Ovary (tissue), 9 donors: Measurements from ENCODE around the gene CXCL12. TPM values are rescaled to one million over a fixed set of nuclear protein-coding genes. Genes with fewer than 3 reads are reported as not detected.

ENCODE experiments used
- DNase-seq, 5 donors: peaks; one replicate each; pipeline ENCODE4 v3.0.0-alpha.2; 2019 to 2020
- H3K27ac ChIP-seq, 2 donors: fragments of 200-600 bp; one replicate each; pipeline versions ENCODE4 v1.5.1 to v1.8.0; 2019 to 2022
- H3K27me3 ChIP-seq: fragments of 200-600 bp; one replicate; pipeline ENCODE4 v1.8.0; 2022
- H3K36me3 ChIP-seq: fragments of 200-600 bp; sonication (generic); one replicate; pipeline ENCODE4 v1.5.1; 2019
- H3K4me1 ChIP-seq: one replicate; pipeline ENCODE4 v1.8.1; 2013; ENCODE audit warnings: mild to moderate bottlenecking, moderate library complexity; ENCODE audit not compliant: insufficient read depth
- H3K4me3 ChIP-seq: fragments of 200-600 bp; sonication (generic); one replicate; pipeline ENCODE4 v1.5.1; 2017
- H3K9me3 ChIP-seq, 2 donors: fragments of 200-600 bp in 1 of 2; sonication (generic) in 1 of 2; one replicate each; pipeline versions ENCODE4 v1.5.1 to v1.8.1; 2013 to 2019; ENCODE audit warnings: mild to moderate bottlenecking in 1 of 2, moderate library complexity in 1 of 2
- CTCF ChIP-seq, 3 donors: fragments of 450-650 bp in 2 of 3; fragments of 200-600 bp in 1 of 3; IDR thresholded peaks; one replicate each; pipeline versions ENCODE4 v1.5.1 to v1.8.0; 2016 to 2022; ENCODE audit warnings: antibody characterized with exemption in 3 of 3, mild to moderate bottlenecking in 1 of 3
- EP300 ChIP-seq: sonication (generic); formaldehyde crosslinking; IDR thresholded peaks from one replicate; pipeline ENCODE4 v1.6.1; 2017; ENCODE audit warnings: antibody characterized with exemption
- POLR2A ChIP-seq: fragments of 450-650 bp; IDR thresholded peaks from one replicate; pipeline ENCODE4 v1.6.1; 2017; ENCODE audit warnings: antibody characterized with exemption, mild to moderate bottlenecking, moderate library complexity
- WGBS, 3 donors: extraction: QIAGEN DNeasy Blood & Tissue Kit in 1 of 3; methylation state at CpG; one replicate each; pipeline versions ENCODE4 v1.1.5 to v1.1.7; 2013 to 2017; 5-methylcytosine and 5-hydroxymethylcytosine counted together
- intact Hi-C, 4 donors: fragments of 100-400 bp; cut with DNase I; formaldehyde crosslinking; loops; one replicate each; pipeline versions ENCODE4 v1.11.0 to v1.15.1; 2022 to 2023
- polyA plus RNA-seq, 2 donors: library from polyadenylated mRNA; stranded (reverse); fragments of 200-250 nt in 1 of 2; fragments of 350-450 nt in 1 of 2; fragmentation: Illumina TruSeq in 1 of 2; extraction: RNeasy Lipid Tissue Mini Kit (QIAGEN cat#74804) in 1 of 2; gene quantifications; one replicate each; pipeline ENCODE4 v1.2.3, GENCODE V29; 2013 to 2014
- total RNA-seq, 7 donors: library from RNA; depleted of rRNA in 2 of 7; stranded (reverse); fragments of >200 nt in 2 of 7; fragmentation: NEBNext Ultra II Directional in 3 of 7; extraction: Animal tissue kit (Norgen Biotek cat#: 25700) in 3 of 7; gene quantifications; one replicate each; pipeline versions ENCODE4 v1.1.0 to v1.2.4, GENCODE V29; 2016 to 2023
- donor health status: DM: no; HTN: no; CAD: no; lungs with moderate emphysema.
- donor health status: DM: no; HTN: no; CAD: no.
- donor health status: Bipolar disorder and iron deficiency.
- donor health status: DM: yes; HTN: yes; CAD: no.
- donor health status: DM: no; HTN: no; CAD: no.
- donor health status: DM: yes; HTN: yes; CAD: no.

The CXCL12 gene
- total and polyA plus RNA-seq, 9 donors = 14.2 to 341 (median 106) TPM

DNA sequence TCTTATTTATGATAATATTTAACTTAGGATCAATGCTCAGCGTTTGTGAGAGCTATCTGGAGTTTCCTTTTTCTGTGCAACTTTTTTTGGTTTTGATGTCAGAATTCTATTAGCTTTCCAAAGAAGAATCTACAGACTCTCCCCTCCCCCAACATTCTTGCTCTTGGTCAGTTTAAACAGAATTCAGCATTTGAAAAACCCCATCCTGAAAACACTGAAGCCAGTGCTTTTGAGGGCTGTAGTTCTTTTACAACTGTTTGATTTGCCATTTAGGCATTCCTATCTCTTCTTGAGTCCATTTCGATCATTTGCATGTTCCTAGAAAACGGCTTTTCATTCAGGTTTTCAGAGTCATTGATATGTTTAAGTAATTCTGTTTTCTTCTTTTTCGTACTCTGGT lies 15.6 kb upstream of the CXCL12 start:
- H3K27ac ChIP-seq = no peak overlapping the region
- TF ChIP-seq CTCF (IDR thresholded peaks at IDR 0.05) = no peak
- no peak for TF ChIP-seq POLR2A
- TF ChIP-seq EP300 = no peak
- 53 to 72% (median 61%) methylated on average over 4 of the region's 4 CpGs for whole genome bisulfite sequencing, 3 donors
- no peak overlapping the region for H3K4me3 ChIP-seq
- H3K27me3 ChIP-seq = no peaks in the 10 kb centered on the region
- no peaks in the 10 kb centered on the region for H3K4me1 ChIP-seq
- H3K9me3 ChIP-seq = no peaks in the 10 kb centered on the region
- no peaks in the 10 kb centered on the region for H3K36me3 ChIP-seq
- no peak for DNase-seq
- intact Hi-C loops = no loop called here

- TF ChIP-seq CTCF (IDR thresholded peaks at IDR 0.05) (no peak), POLR2A (no peak), EP300 (no peak)
- no peaks in the 10 kb centered on the region for H3K9me3 ChIP-seq
- H3K36me3 ChIP-seq = no peaks in the 10 kb centered on the region
- 80 to 84% (median 82%) methylated on average over 6 of the region's 6 CpGs for WGBS, 3 donors
- no peak overlapping the region for H3K27ac ChIP-seq
- no peak overlapping the region for H3K4me3 ChIP-seq
- H3K27me3 ChIP-seq = no peaks in the 10 kb centered on the region
- intact Hi-C loops = loop anchor here in 2 of 4 donors (10.0 kb wide), 1 partner anchor 455 kb away; no protein-coding TSS in a partner anchor
- no peaks in the 10 kb centered on the region for H3K4me1 ChIP-seq
- no peak for DNase-seq
These were observed 15.0 kb upstream of the CXCL12 start for GRCh38 chr10:44399659-44400451.

DNA sequence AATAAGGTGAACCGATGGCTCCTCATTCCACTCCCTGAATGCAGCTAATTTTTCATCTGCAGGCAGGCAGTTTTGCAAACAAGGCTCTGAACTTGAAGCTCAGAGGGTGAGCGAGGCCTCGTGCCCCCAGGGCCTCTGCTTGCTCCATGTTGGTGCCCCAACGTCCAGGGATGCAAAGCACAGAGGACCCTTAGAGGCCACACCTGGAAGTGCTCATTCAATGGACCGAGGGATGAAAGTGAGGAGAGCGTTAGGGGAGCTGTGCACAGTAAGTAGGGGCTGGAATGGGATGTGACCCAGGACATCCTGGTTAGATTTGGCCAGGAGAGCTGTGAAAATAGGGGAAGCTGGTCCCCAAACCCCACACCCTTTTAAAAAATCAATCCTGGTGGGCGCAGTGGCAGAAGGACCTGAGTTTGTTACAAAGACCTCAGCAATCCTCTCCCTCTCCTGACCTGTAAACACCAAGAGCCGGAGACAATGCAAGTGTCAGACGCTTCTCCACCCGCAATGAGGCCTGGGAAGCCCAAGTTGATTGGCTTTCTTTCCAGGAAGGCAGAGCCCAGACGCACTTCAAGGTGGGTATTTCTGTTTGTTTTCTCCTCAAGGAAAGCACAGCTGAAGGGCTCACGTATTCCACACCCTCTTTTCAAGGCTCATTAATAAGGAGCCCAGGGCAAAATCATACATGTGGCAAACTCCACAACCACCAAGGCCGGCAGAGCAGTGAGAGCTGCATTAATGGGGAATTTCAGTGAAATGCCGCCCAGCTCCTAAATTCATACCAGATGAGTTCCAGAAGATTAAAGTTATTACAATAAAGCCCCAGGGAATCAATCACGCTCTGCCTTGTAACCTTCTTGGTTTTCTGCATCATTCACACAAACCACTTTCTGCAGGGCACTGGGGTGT lies 14.1 kb upstream of the CXCL12 start:
- TF ChIP-seq POLR2A (no peak), CTCF (IDR thresholded peaks at IDR 0.05) (no peak), EP300 (no peak)
- intact Hi-C loops = loop anchor here in 2 of 4 donors (10.0 kb wide), 1 partner anchor 456 kb away; no protein-coding TSS in a partner anchor
- H3K9me3 ChIP-seq = no peaks in the 10 kb centered on the region
- no peak overlapping the region for H3K27ac ChIP-seq
- DNase-seq = no peak
- no peaks in the 10 kb centered on the region for H3K4me1 ChIP-seq
- no peaks in the 10 kb centered on the region for H3K36me3 ChIP-seq
- no peak overlapping the region for H3K4me3 ChIP-seq
- 80 to 88% (median 87%) methylated on average over 15 of the region's 15 CpGs for WGBS, 3 donors
- no peaks in the 10 kb centered on the region for H3K27me3 ChIP-seq

DNA sequence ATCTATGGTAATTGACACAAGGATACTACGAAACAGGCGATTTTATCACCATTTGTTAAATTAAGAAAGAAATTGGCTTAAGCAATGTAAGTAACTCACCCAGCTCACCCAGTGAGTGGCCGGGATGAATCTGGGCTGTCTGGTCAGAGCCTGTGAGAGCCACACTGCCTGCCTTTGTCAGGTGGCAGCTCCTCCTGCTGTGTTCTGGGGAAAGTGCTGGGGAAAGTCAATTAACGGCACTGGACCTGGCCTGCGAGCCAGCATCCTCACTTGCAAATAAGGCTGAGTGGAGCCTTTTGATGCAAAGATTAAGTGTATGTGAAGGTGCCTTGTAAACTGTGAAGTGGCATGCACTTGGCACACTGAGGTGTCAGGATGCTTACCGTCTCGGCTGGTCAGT lies 13.4 kb upstream of the CXCL12 start:
- no peak overlapping the region for H3K27ac ChIP-seq
- DNase-seq = no peak
- intact Hi-C loops = loop anchor here in 2 of 4 donors (10.0 kb wide), 1 partner anchor 457 kb away; no protein-coding TSS in a partner anchor
- WGBS, 3 donors = 77 to 81% (median 77%) methylated on average over 7 of the region's 7 CpGs
- no peaks in the 10 kb centered on the region for H3K9me3 ChIP-seq
- no peak overlapping the region for H3K4me3 ChIP-seq
- H3K4me1 ChIP-seq = no peaks in the 10 kb centered on the region
- TF ChIP-seq EP300 = no peak
- TF ChIP-seq CTCF (IDR thresholded peaks at IDR 0.05) = no peak
- no peak for TF ChIP-seq POLR2A
- no peaks in the 10 kb centered on the region for H3K27me3 ChIP-seq
- H3K36me3 ChIP-seq = no peaks in the 10 kb centered on the region
